HepG2 (cell line): Measurements from ENCODE around the gene APOLD1. TPM values are rescaled to one million over a fixed set of nuclear protein-coding genes. Genes with fewer than 3 reads are reported as not detected.

Experiments
- ATAC-seq: fragments of 200-7000 bp; cut with Tn5 transposase; 3 replicates; pipeline ENCODE4 v1.9.1; 2020; ENCODE audit warnings: mild to moderate bottlenecking, moderate library complexity
- BruUV-seq: library from RNA; stranded (reverse); fragments of 400-500 nt; replicated peaks from 2 replicates; lab custom pipeline; 2021; lab: Mats Ljungman, UMichigan
- CTCF ChIA-PET: fragments of 300-600 bp; formaldehyde crosslinking; extraction: SDS; loops from one replicate; lab custom pipeline; 2021; ENCODE audit warnings: low total read pairs, inconsistent platforms, low intra/inter-chr PET ratio; lab: Yijun Ruan, JAX
- POLR2A ChIA-PET: fragments of 350-600 bp; sonication (Branson Sonifier 250); formaldehyde crosslinking; loops from one replicate; lab custom pipeline; 2020; ENCODE audit warnings: antibody characterized with exemption, inconsistent platforms; lab: Yijun Ruan, JAX
- DNase-seq: peaks from one replicate; pipeline ENCODE4 v3.0.0-alpha.2; 2015; ENCODE audit warnings: low spot score
- FAIRE-seq: peaks from 3 replicates; lab custom pipeline; 2011; peaks lifted over from hg19 to GRCh38; lab: Jason Lieb, UNC
- H2AFZ ChIP-seq: one replicate; pipeline ENCODE4 v1.6.1; 2011; ENCODE audit warnings: low read length, inconsistent platforms
- H3K27ac ChIP-seq: fragments of 300-600 bp; 3 replicates; pipeline ENCODE4 v1.8.0; 2011; ENCODE audit warnings: mixed run types, mild to moderate bottlenecking, mixed read lengths, low read length, inconsistent platforms; ENCODE audit not compliant: insufficient read depth; ENCODE audit errors: extremely low read length
- H3K27me3 ChIP-seq, 2 experiments: fragments of 200-600 bp in 1 of 2; 2 replicates in 1 of 2; 3 replicates in 1 of 2; pipeline versions ENCODE4 v1.6.0 to v1.8.0; 2011; ENCODE audit warnings: low read length in 2 of 2, mild to moderate bottlenecking in 2 of 2, moderate library complexity in 2 of 2, inconsistent platforms in 1 of 2; ENCODE audit not compliant: insufficient read depth in 2 of 2, control insufficient read depth in 1 of 2
- H3K36me3 ChIP-seq, 2 experiments: fragments of 200-600 bp in 1 of 2; replicated peaks in 1 of 2; 2 replicates in 1 of 2; 3 replicates in 1 of 2; pipeline versions ENCODE4 v1.5.1 to v1.8.0; 2011; ENCODE audit warnings: low read length in 2 of 2, inconsistent platforms in 1 of 2; ENCODE audit not compliant: insufficient read depth in 2 of 2, control insufficient read depth in 1 of 2
- H3K4me1 ChIP-seq: 2 replicates; pipeline ENCODE4 v1.5.1; 2012; ENCODE audit warnings: low read length, inconsistent platforms; ENCODE audit not compliant: insufficient read depth
- H3K4me2 ChIP-seq: 2 replicates; pipeline ENCODE4 v1.6.0; 2011; ENCODE audit warnings: low read depth, low read length, inconsistent platforms
- H3K4me3 ChIP-seq, 3 experiments: fragments of 200-600 bp in 1 of 3; sonication (generic), shearing (Covaris generic) in 1 of 3; replicated peaks in 1 of 3; 2 replicates each; pipeline ENCODE4 v1.5.1; 2011 to 2016; ENCODE audit warnings: low read length in 3 of 3, inconsistent platforms in 2 of 3, low read depth in 2 of 3, mild to moderate bottlenecking in 2 of 3, control low read depth in 1 of 3, mixed read lengths in 1 of 3; ENCODE audit not compliant: insufficient read depth in 1 of 3
- H3K79me2 ChIP-seq: one replicate; pipeline ENCODE4 v1.6.1; 2011; ENCODE audit warnings: low read length, inconsistent platforms; ENCODE audit not compliant: insufficient read depth
- H3K9ac ChIP-seq: 2 replicates; pipeline ENCODE4 v1.6.0; 2011; ENCODE audit warnings: mild to moderate bottlenecking, low read depth, low read length, inconsistent platforms; ENCODE audit not compliant: insufficient read depth
- H3K9me3 ChIP-seq: 2 replicates; pipeline ENCODE4 v1.5.1; 2012; ENCODE audit warnings: mild to moderate bottlenecking, low read length
- H4K20me1 ChIP-seq: 2 replicates; pipeline ENCODE4 v1.6.0; 2011; ENCODE audit warnings: inconsistent platforms, mild to moderate bottlenecking, low read length, moderate library complexity; ENCODE audit not compliant: insufficient read depth
- AGO2 ChIP-seq: fragments of 200-400 bp; formaldehyde crosslinking; optimal IDR thresholded peaks from 2 replicates; pipeline ENCODE3; 2017; ENCODE audit warnings: mild to moderate bottlenecking, low read depth, low read length, moderate library complexity
- AHR ChIP-seq: IDR thresholded peaks from 2 replicates; pipeline ENCODE4 v1.6.1; 2018; ENCODE audit warnings: missing genetic modification reagents, missing compliant biosample characterization
- CEBPB ChIP-seq: IDR thresholded peaks from 2 replicates; pipeline ENCODE4 v1.6.1; 2011; ENCODE audit warnings: low read depth, low read length, improper control_type of control experiment, borderline replicate concordance
- HMG20A ChIP-seq: IDR thresholded peaks from 2 replicates; pipeline ENCODE4 v1.6.1; 2016; ENCODE audit warnings: borderline replicate concordance
- KDM5B ChIP-seq: sonication (generic); formaldehyde crosslinking; IDR thresholded peaks from 2 replicates; pipeline ENCODE4 v1.4.0; 2020; ENCODE audit warnings: missing genetic modification reagents, mild to moderate bottlenecking, borderline replicate concordance
- NFE2L2 ChIP-seq: fragments of 150-350 bp; IDR thresholded peaks from 2 replicates; pipeline ENCODE4 v1.6.1; 2014; ENCODE audit warnings: low read length
- NR2F1 ChIP-seq, 2 experiments: fragments of 450-650 bp in 1 of 2; formaldehyde crosslinking in 1 of 2; IDR thresholded peaks; 2 replicates each; pipeline versions ENCODE4 v1.5.0 to v1.6.1; 2016 to 2020; ENCODE audit warnings: mild to moderate bottlenecking in 1 of 2, missing compliant biosample characterization in 1 of 2, missing genetic modification reagents in 1 of 2, moderate library complexity in 1 of 2
- PRPF4 ChIP-seq: fragments of 200-400 bp; formaldehyde crosslinking; IDR thresholded peaks from 2 replicates; pipeline ENCODE4 v1.6.1; 2016; ENCODE audit warnings: low read length, low read depth; ENCODE audit not compliant: poor library complexity, severe bottlenecking
- SCMH1 ChIP-seq: sonication (generic); formaldehyde crosslinking; IDR thresholded peaks from 2 replicates; pipeline ENCODE4 v1.9.0; 2021; ENCODE audit warnings: missing genetic modification reagents, mild to moderate bottlenecking, borderline replicate concordance
- SKI ChIP-seq: fragments of 450-650 bp; IDR thresholded peaks from one replicate; pipeline ENCODE4 v1.6.1; 2018; ENCODE audit warnings: mild to moderate bottlenecking; ENCODE audit not compliant: partially characterized antibody
- SRSF4 ChIP-seq: fragments of 200-400 bp; formaldehyde crosslinking; IDR thresholded peaks from one replicate; pipeline ENCODE4 v1.6.1; 2018; ENCODE audit warnings: mild to moderate bottlenecking, low read depth, low read length, moderate library complexity; ENCODE audit not compliant: poor library complexity, severe bottlenecking
- TCF12 ChIP-seq, 2 experiments: fragments of 450-650 bp in 1 of 2; sonication (generic) in 1 of 2; formaldehyde crosslinking in 1 of 2; IDR thresholded peaks; 2 replicates each; pipeline versions ENCODE4 v1.6.1 to v1.8.0; 2017 to 2022; ENCODE audit warnings: antibody characterized with exemption in 1 of 2, mild to moderate bottlenecking in 1 of 2, missing genetic modification reagents in 1 of 2, moderate library complexity in 1 of 2
- TRIM24 ChIP-seq: sonication (generic); formaldehyde crosslinking; IDR thresholded peaks from 2 replicates; pipeline ENCODE4 v1.8.0; 2022; ENCODE audit warnings: mild to moderate bottlenecking, missing genetic modification reagents
- ZFP82 ChIP-seq: sonication (generic); formaldehyde crosslinking; IDR thresholded peaks from 2 replicates; pipeline ENCODE4 v1.5.1; 2020; ENCODE audit warnings: mild to moderate bottlenecking, missing genetic modification reagents, borderline replicate concordance
- ZNF550 ChIP-seq: sonication (generic); formaldehyde crosslinking; IDR thresholded peaks from 2 replicates; pipeline ENCODE4 v1.4.0; 2020; ENCODE audit warnings: mild to moderate bottlenecking, missing genetic modification reagents, borderline replicate concordance
- WGBS: methylation state at CpG from one replicate; pipeline ENCODE4 v1.1.6; 2017; ENCODE audit warnings: low lambda C conversion rate; 5-methylcytosine and 5-hydroxymethylcytosine counted together
- in situ Hi-C: cut with HindIII; loops from 2 replicates; pipeline ENCODE4 v1.10.0; 2017; ENCODE audit warnings: low pct_unique_long_range_greater_than_20kb; ENCODE audit not compliant: extremely low pct_ligation_motif_present
- intact Hi-C: fragments of 100-400 bp; cut with micrococcal nuclease; formaldehyde crosslinking; loops from one replicate; pipeline ENCODE4 v1.10.0; 2022; ENCODE audit not compliant: unreplicated experiment
- polyA plus RNA-seq, 8 experiments: library from polyadenylated mRNA; depleted of rRNA in 3 of 8; stranded (reverse) in 7 of 8; unstranded in 1 of 8; fragments of >200 nt; fragmentation: Illumina TruSeq in 4 of 8; extraction: Trizol in 4 of 8; gene quantifications; 2 replicates each; pipeline versions ENCODE4 v1.2.1 to v1.2.3, GENCODE V29; 2011 to 2016; ENCODE audit warnings: low read depth in 4 of 8, missing spikeins in 1 of 8, mixed read lengths in 1 of 8; ENCODE audit not compliant: insufficient read depth in 1 of 8
- total RNA-seq, 5 experiments: library from RNA; depleted of rRNA; stranded (reverse); fragments of >200 nt; fragmentation: Illumina TruSeq; extraction: Trizol; gene quantifications; 2 replicates each; pipeline ENCODE4 v1.2.3, GENCODE V29; 2016; ENCODE audit warnings: low read depth in 1 of 5
- TF ChIP-seq, protein P1 (sequence below): sonication (generic); formaldehyde crosslinking; IDR thresholded peaks from 2 replicates; pipeline ENCODE4 v1.4.0; 2020; ENCODE audit warnings: missing genetic modification reagents, low read depth, mild to moderate bottlenecking, borderline replicate concordance
- TF ChIP-seq, protein P2 (sequence below): sonication (generic); formaldehyde crosslinking; IDR thresholded peaks from 2 replicates; pipeline ENCODE4 v1.4.0; 2020; ENCODE audit warnings: missing genetic modification reagents
- TF ChIP-seq, protein P3 (sequence below): sonication (generic); formaldehyde crosslinking; IDR thresholded peaks from 2 replicates; pipeline ENCODE4 v1.4.0; 2020; ENCODE audit warnings: low read depth, mild to moderate bottlenecking, missing genetic modification reagents

APOLD1 gene
- total and polyA plus RNA-seq, 2 of the 13 experiments (the other 11 are each of a cell fraction or from before 2014, with no cell fraction given), result 0.20 to 0.84 TPM

DNA sequence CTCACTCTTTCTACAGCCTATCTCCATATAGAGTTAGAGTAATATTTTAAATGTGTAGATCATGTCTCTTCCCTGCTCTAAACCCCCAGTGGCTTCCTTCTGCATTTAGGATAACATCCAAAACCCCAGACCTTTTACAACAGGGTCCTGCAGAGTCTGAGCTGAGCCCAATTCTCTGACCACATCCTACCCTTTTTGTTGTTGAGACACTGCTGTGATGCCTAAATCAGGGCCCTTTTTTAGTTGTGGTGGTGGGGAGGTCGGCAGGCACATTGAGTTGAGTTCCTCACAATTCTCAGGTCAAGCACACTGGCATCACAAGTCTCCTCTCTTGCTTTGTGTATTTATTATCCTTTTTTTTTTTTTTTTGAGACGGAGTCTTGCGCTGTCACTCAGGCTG is 25.9 kb downstream of the APOLD1 start:
- ATAC-seq (no peak), DNase-seq (no peak), FAIRE-seq (no peak)
- TF ChIP-seq, protein P1, sequence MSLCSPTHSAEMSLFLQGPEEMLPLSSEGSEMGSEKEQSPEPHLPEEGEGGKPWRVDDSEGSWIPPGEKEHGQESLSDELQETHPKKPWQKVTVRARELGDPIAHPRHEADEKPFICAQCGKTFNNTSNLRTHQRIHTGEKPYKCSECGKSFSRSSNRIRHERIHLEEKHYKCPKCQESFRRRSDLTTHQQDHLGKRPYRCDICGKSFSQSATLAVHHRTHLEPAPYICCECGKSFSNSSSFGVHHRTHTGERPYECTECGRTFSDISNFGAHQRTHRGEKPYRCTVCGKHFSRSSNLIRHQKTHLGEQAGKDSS (CRISPR knock-in tag), result no peak
- TF ChIP-seq KDM5B (CRISPR knock-in tag), result no peak
- no peak for TF ChIP-seq TCF12 (IDR thresholded peaks at IDR 0.05)
- TF ChIP-seq TCF12 (CRISPR knock-in tag; IDR thresholded peaks at IDR 0.05), result no peak
- no peak for TF ChIP-seq NR2F1 (CRISPR knock-in tag; IDR thresholded peaks at IDR 0.05)
- no peak for TF ChIP-seq TRIM24
- TF ChIP-seq, protein P2, sequence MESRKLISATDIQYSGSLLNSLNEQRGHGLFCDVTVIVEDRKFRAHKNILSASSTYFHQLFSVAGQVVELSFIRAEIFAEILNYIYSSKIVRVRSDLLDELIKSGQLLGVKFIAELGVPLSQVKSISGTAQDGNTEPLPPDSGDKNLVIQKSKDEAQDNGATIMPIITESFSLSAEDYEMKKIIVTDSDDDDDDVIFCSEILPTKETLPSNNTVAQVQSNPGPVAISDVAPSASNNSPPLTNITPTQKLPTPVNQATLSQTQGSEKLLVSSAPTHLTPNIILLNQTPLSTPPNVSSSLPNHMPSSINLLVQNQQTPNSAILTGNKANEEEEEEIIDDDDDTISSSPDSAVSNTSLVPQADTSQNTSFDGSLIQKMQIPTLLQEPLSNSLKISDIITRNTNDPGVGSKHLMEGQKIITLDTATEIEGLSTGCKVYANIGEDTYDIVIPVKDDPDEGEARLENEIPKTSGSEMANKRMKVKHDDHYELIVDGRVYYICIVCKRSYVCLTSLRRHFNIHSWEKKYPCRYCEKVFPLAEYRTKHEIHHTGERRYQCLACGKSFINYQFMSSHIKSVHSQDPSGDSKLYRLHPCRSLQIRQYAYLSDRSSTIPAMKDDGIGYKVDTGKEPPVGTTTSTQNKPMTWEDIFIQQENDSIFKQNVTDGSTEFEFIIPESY (CRISPR knock-in tag), result no peak
- no peak for TF ChIP-seq HMG20A (CRISPR knock-in tag)
- no peak for TF ChIP-seq PRPF4
- TF ChIP-seq CEBPB, result no peak
- TF ChIP-seq SRSF4, result no peak
- no peak for TF ChIP-seq SKI
- TF ChIP-seq SCMH1 (CRISPR knock-in tag), result no peak
- TF ChIP-seq AHR, result no peak
- TF ChIP-seq ZNF550, result no peak
- no peak for TF ChIP-seq NFE2L2
- TF ChIP-seq, protein P3, sequence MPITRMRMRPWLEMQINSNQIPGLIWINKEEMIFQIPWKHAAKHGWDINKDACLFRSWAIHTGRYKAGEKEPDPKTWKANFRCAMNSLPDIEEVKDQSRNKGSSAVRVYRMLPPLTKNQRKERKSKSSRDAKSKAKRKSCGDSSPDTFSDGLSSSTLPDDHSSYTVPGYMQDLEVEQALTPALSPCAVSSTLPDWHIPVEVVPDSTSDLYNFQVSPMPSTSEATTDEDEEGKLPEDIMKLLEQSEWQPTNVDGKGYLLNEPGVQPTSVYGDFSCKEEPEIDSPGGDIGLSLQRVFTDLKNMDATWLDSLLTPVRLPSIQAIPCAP (CRISPR knock-in tag), result no peak
- no peak for TF ChIP-seq AGO2
- TF ChIP-seq ZFP82 (CRISPR knock-in tag), result no peak
- 55% methylated on average over 3 of the region's 3 CpGs for WGBS
- no peak overlapping the region for H3K4me3 ChIP-seq
- in situ Hi-C loops, result no loop called here
- no peak overlapping the region for H2AFZ ChIP-seq
- no peak overlapping the region for H3K9ac ChIP-seq
- no peaks in the 10 kb centered on the region for H4K20me1 ChIP-seq
- peaks cover 63% of the 10 kb centered on the region for H3K4me1 ChIP-seq
- BruUV-seq, result no TSS peak
- H3K36me3 ChIP-seq, result peaks cover 0 to 8% of the 10 kb centered on the region in 2 experiments; a peak in 1 of 5 replicates
- H3K9me3 ChIP-seq, result no peaks in the 10 kb centered on the region
- H3K27ac ChIP-seq, result no peak overlapping the region
- ChIA-PET CTCF (no interaction called here), POLR2A (no interaction called here)
- intact Hi-C loops, result no loop called here
- no peak overlapping the region for H3K4me2 ChIP-seq
- peaks cover 31% of the 10 kb centered on the region for H3K79me2 ChIP-seq
- peaks cover 0 to 6% of the 10 kb centered on the region in 2 experiments; a peak in 2 of 5 replicates for H3K27me3 ChIP-seq
